Astrocyte of the hippocampus (primary cell): ENCODE results near the gene ANKRD40CL.

Source experiments
- DNase-seq: peaks from one replicate; pipeline ENCODE4 v3.0.0; 2011; ENCODE audit warnings: low read depth, low spot score

The ANKRD40CL gene

GRCh38 chr17:50715471-50715870, 51.8 kb downstream of the ANKRD40CL start:
- DNase-seq: no peak

DNA sequence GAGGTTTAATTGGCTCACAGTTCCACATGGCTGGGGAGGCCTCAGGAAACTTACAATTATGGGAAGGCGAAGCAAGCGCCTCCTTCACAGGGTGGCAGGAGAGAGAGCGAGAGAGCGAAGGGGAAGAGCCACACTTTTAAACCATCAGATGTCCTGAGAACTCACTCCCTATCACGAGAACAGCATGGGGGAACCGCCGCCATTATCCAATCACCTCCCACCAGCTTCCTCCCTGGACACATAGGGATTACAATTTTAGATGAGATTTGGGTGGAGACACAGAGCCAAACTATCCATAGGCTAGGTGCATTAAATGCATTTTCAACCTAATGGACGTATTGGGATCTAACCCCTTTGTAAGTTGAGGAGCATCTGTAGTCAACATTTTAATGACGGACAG, 54.7 kb downstream of the ANKRD40CL start:
- DNase-seq: no peak
